ENCODE results near the gene CLEC16A. TPM values are rescaled to one million over a fixed set of nuclear protein-coding genes. Genes with fewer than 3 reads are reported as not detected.

The CLEC16A gene
- total and polyA plus RNA-seq, 2 experiments from 2014 or later = 9.9 to 24.1 TPM

DNA sequence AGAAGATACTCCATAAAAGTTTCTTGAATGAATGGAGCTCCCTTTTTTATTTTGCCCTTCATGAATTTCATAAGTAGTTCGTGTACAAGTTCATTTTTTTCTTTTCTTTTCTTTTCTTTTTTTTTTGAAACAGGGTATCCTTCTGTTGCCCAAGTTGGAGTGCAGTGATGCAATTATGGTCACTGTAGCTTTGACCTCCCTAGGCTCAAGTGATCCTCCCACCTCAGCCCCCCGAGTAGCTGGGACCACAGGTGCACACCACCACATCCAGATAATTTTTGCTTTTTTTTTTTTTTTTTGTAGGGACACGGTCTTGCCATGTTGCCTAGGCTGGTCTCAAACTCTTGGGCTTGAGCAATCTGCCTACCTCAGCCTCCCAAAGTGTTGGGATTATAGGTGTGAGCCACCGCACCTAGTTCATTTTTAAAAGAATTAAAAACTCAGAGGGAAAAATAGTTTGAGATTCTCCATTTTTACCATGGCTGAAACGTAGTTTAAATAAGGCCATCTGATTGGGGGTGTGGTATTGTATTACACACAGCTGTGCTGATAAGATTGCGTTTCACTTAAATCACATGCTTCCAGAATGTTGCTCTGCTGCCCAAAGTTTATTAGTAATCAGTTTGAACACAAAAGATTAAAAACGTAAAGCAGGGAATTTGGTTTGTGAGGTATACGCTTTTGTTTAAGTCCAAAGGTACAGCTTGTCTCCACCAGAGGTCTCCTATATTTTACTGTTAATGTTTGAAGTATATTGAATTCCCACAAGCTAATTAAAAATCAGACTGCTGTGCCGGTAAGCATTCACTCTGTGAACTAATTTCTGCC, 157.5 kb downstream of the CLEC16A start (continued):
- TF ChIP-seq, protein P1, sequence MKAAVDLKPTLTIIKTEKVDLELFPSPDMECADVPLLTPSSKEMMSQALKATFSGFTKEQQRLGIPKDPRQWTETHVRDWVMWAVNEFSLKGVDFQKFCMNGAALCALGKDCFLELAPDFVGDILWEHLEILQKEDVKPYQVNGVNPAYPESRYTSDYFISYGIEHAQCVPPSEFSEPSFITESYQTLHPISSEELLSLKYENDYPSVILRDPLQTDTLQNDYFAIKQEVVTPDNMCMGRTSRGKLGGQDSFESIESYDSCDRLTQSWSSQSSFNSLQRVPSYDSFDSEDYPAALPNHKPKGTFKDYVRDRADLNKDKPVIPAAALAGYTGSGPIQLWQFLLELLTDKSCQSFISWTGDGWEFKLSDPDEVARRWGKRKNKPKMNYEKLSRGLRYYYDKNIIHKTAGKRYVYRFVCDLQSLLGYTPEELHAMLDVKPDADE (IDR thresholded peaks at IDR 0.05) = no peak
- TF ChIP-seq STAT1 (IDR thresholded peaks at IDR 0.05; ENCODE audit: unreplicated experiment) (no peak), EZH2phosphoT487 (IDR thresholded peaks at IDR 0.05; ENCODE audit: unreplicated experiment) (no peak), CREB1 (CRISPR knock-in tag; IDR thresholded peaks at IDR 0.05; ENCODE audit: low read depth) (no peak)
- TF ChIP-seq, protein P2, sequence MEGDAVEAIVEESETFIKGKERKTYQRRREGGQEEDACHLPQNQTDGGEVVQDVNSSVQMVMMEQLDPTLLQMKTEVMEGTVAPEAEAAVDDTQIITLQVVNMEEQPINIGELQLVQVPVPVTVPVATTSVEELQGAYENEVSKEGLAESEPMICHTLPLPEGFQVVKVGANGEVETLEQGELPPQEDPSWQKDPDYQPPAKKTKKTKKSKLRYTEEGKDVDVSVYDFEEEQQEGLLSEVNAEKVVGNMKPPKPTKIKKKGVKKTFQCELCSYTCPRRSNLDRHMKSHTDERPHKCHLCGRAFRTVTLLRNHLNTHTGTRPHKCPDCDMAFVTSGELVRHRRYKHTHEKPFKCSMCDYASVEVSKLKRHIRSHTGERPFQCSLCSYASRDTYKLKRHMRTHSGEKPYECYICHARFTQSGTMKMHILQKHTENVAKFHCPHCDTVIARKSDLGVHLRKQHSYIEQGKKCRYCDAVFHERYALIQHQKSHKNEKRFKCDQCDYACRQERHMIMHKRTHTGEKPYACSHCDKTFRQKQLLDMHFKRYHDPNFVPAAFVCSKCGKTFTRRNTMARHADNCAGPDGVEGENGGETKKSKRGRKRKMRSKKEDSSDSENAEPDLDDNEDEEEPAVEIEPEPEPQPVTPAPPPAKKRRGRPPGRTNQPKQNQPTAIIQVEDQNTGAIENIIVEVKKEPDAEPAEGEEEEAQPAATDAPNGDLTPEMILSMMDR (conservative IDR thresholded peaks at IDR 0.05; ENCODE audit: low read depth in 2 of 2) = no peak
- TF ChIP-seq, protein P3, sequence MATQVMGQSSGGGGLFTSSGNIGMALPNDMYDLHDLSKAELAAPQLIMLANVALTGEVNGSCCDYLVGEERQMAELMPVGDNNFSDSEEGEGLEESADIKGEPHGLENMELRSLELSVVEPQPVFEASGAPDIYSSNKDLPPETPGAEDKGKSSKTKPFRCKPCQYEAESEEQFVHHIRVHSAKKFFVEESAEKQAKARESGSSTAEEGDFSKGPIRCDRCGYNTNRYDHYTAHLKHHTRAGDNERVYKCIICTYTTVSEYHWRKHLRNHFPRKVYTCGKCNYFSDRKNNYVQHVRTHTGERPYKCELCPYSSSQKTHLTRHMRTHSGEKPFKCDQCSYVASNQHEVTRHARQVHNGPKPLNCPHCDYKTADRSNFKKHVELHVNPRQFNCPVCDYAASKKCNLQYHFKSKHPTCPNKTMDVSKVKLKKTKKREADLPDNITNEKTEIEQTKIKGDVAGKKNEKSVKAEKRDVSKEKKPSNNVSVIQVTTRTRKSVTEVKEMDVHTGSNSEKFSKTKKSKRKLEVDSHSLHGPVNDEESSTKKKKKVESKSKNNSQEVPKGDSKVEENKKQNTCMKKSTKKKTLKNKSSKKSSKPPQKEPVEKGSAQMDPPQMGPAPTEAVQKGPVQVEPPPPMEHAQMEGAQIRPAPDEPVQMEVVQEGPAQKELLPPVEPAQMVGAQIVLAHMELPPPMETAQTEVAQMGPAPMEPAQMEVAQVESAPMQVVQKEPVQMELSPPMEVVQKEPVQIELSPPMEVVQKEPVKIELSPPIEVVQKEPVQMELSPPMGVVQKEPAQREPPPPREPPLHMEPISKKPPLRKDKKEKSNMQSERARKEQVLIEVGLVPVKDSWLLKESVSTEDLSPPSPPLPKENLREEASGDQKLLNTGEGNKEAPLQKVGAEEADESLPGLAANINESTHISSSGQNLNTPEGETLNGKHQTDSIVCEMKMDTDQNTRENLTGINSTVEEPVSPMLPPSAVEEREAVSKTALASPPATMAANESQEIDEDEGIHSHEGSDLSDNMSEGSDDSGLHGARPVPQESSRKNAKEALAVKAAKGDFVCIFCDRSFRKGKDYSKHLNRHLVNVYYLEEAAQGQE (IDR thresholded peaks at IDR 0.05; ENCODE audit: unreplicated experiment) = no peak

DNA sequence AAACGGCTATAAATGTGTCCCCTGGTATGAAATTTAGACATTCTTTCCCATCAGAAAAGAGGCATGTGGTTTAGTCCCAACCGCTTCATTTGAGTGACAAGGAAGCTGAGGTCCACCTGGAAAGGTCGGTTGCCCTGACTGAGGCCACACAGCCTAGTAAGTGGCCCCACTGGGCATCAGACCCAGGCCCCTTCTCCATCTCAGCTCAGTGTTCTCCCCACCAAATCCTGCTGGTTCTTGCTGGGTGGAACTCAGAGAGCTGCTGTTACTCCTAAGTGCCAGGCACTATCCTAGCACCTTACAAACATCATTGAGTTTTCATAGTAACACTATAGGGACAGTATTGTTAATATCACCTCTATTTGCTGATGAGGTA, 158.1 kb downstream of the CLEC16A start:
- peaks cover 4% of the 10 kb centered on the region for H3K27me3 Mint-ChIP-seq (ENCODE audit: insufficient read depth, low read depth, poor library complexity)

More for the DNA sequence above, 158.1 kb downstream of the CLEC16A start:
- no peaks in the 10 kb centered on the region for H3K9me2 ChIP-seq (ENCODE audit: insufficient read depth)
- H3K4me2 ChIP-seq = no peak overlapping the region
- H3K79me2 ChIP-seq (replicated peaks; ENCODE audit: insufficient read depth) = no peaks in the 10 kb centered on the region
- H3K27me3 ChIP-seq (ENCODE audit: insufficient read depth) = no peaks in the 10 kb centered on the region
- H3K4me1 ChIP-seq (ENCODE audit: insufficient read depth) = peaks cover 4% of the 10 kb centered on the region; the same call in 1 of the 2 replicates
- H3F3A ChIP-seq (replicated peaks; ENCODE audit: low read depth) = no peaks in the 10 kb centered on the region
- Mint-ChIP-seq H3K27ac (0 out of 2 replicates have a peak overlapping the region, but pooled peaks have one; percentile 23), H3K4me3 (no peak overlapping the region), H3K4me1 (peaks cover 15% of the 10 kb centered on the region), H3K9me3 (no peaks in the 10 kb centered on the region), H3K36me3 (ENCODE audit: low read depth) (no peaks in the 10 kb centered on the region)
- no peak overlapping the region for H3K27ac ChIP-seq (ENCODE audit: low read depth)
- H3K36me3 ChIP-seq (ENCODE audit: insufficient read depth) = no peaks in the 10 kb centered on the region
- no peak for ATAC-seq
- TF ChIP-seq, protein P3 (IDR thresholded peaks at IDR 0.05; ENCODE audit: unreplicated experiment) = no peak
- TF ChIP-seq, protein P2 (conservative IDR thresholded peaks at IDR 0.05; ENCODE audit: low read depth in 2 of 2) = no peak
- no peak for TF ChIP-seq JUNB (IDR thresholded peaks at IDR 0.05; ENCODE audit: unreplicated experiment)
- no peak for TF ChIP-seq NANOG (IDR thresholded peaks at IDR 0.05; ENCODE audit: borderline replicate concordance)
- H3K4me3 ChIP-seq = no peak overlapping the region
- no peaks in the 10 kb centered on the region for H4K20me1 ChIP-seq (replicated peaks; ENCODE audit: insufficient read depth)
- no peak overlapping the region for H2AFZ ChIP-seq
- DNase-seq (ENCODE audit: low spot score) = no peak

Data from GM23338 (cell line).